Fibroblast of pulmonary artery (primary cell): Measurements from ENCODE around the gene RBM3.

Experiments
- DNase-seq: peaks from one replicate; pipeline ENCODE4 v3.0.0-alpha.2; 2010; ENCODE audit warnings: low read depth
- H3K4me3 ChIP-seq: replicated peaks from 2 replicates; pipeline ENCODE4 v1.5.1; 2011; ENCODE audit warnings: low read depth, mild to moderate bottlenecking, control low read depth, low read length, moderate library complexity
- TF ChIP-seq, protein P1 (sequence below): IDR thresholded peaks from 2 replicates; pipeline ENCODE4 v1.5.1; 2011; ENCODE audit warnings: mild to moderate bottlenecking, control low read depth, low read length, inconsistent platforms; ENCODE audit errors: missing control alignments

RBM3 gene

DNA sequence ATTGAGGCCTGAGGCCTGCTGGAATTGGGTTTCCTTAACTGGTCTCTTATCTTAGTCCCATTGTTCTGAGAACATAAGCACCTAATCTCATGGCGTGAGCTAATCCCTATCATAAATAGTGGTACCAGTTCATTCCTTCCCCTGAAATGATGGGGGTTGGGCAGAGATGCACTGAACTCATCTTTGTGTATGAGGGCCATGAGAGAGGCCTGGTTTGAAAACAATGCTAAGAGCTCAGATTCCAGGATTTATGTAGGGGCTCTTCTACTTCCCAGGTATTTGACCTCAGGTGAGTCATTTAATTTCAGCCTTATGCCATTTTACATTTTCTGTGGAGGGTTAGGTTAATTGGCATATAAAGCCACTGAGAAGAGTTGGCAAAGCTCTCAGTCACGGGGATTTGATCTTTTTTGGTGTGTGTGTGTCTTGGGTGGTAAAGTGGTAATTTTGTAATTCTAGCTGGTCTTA, 4.4 kb downstream of the RBM3 start:
- H3K4me3 ChIP-seq = no peak overlapping the region
- TF ChIP-seq, protein P1, sequence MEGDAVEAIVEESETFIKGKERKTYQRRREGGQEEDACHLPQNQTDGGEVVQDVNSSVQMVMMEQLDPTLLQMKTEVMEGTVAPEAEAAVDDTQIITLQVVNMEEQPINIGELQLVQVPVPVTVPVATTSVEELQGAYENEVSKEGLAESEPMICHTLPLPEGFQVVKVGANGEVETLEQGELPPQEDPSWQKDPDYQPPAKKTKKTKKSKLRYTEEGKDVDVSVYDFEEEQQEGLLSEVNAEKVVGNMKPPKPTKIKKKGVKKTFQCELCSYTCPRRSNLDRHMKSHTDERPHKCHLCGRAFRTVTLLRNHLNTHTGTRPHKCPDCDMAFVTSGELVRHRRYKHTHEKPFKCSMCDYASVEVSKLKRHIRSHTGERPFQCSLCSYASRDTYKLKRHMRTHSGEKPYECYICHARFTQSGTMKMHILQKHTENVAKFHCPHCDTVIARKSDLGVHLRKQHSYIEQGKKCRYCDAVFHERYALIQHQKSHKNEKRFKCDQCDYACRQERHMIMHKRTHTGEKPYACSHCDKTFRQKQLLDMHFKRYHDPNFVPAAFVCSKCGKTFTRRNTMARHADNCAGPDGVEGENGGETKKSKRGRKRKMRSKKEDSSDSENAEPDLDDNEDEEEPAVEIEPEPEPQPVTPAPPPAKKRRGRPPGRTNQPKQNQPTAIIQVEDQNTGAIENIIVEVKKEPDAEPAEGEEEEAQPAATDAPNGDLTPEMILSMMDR = no peak
- no peak for DNase-seq

DNA sequence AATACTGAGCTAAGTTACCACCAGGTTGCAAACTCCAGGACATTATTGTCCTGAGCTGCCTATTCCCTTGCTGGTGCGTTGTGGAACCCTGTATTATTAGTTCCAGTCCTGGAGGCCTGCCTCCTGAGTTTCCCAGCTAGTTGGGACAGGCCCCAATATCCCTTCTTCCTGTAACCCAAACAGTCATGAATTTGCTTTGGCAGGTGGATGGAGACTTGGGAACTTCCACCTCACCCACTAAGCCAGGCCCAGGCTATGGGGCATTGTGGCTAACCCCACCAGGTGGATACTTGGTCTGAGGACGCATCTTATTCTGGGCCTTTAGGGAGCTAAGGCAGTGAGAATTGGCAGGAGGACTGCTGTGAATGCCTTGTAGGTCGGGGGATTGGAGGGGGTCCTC, 5.0 kb downstream of the RBM3 start:
- TF ChIP-seq, protein P1 = no peak
- no peak for DNase-seq
- no peak overlapping the region for H3K4me3 ChIP-seq

- no peak overlapping the region for H3K4me3 ChIP-seq
- TF ChIP-seq, protein P1 = no peak
- no peak for DNase-seq
Observed at GRCh38 chrX:48580662-48581061, 6.4 kb downstream of the RBM3 start.

GRCh38 chrX:48584698-48585097, 10.4 kb downstream of the RBM3 start:
- DNase-seq = no peak
- TF ChIP-seq, protein P1 = no peak

DNA sequence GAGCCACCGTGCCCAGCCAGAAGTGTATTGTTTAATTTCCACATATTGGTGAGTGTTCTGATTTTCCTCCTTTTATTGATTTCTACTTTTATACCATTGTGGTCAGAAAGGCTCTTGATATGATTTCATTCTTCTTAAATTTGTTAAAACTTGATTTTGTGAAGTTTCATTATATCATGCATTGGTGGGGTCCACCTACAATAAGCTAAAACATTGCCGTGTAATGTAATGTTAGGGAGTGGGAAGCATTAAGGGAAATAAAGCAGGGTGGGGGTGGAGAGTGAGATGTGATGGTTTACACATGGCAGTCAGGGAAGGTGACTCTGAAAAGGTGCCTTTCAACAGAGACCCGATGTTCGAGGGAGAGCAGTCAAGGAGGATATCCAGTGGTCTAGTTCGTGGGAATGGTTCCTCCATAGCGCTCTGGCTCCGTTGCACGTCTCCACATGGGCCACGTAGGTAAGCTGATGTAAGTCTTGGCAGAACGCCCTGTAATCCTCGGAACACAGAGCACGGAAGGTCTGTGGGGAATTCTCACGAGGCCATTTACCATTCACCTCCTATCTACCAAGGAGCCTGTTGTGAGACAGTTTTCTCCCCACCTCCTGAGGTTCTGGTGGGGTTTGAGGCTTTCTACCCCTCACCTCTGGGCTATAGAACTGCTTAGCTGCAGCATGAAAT, 15.3 kb downstream of the RBM3 start:
- peak; percentile 62 for DNase-seq
- H3K4me3 ChIP-seq = no peak overlapping the region
- TF ChIP-seq, protein P1 = no peak

More at GRCh38 chrX:48584698-48585097, 10.4 kb downstream of the RBM3 start:
- no peak overlapping the region for H3K4me3 ChIP-seq

DNA sequence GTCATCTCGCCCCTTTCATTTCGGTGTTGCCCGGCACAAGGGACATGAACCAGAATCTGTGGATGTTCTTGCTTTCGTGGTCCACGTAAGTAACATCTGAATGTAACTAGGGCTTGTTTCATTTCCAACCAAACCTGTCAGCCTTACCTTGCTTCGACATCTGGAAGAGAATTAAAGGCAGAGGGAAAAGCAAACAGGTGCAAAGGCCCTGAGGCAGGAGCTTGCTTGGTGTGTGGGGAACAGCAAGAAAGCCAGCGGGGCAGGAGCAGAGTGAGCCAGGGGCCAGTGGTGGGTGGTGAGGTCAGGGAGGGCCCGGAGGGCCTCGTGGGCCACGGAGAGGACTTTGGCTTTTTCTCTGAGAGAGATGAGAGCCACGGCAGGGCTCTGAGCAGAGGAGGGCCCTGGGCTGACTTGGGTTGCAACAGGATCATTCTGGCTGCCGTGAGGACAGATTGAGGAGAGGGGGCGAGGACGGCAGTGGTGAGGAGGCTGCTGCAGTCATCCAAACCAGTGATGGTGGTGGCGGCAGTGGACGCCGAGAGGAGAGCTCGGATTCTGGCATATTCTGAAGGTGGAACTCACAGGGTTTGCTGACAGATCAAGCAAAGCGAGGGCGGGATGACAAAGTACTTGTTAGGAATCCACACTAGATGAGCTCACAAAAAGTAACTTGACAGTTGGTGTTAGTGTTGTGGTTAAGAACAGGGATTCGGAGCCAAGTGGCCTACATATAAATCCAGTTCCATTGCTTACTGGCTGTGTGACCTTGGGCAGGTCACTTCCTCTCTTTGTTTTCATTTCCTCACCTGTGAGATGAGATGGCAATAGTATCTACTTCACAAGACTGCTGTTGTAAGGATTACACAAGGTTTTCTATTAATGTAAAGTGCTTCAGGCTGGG, 16.2 kb downstream of the RBM3 start:
- TF ChIP-seq, protein P1 = no peak
- DNase-seq = peak; percentile 38
- no peak overlapping the region for H3K4me3 ChIP-seq
